SU-DHL-6 (cell line): ENCODE results near the gene EXOC3.

Source experiments
- H2AFZ ChIP-seq: fragments of 200-600 bp; sonication (generic); 2 replicates; pipeline ENCODE4 v1.6.1; 2014; ENCODE audit warnings: low read depth, mild to moderate bottlenecking, moderate library complexity, mixed read lengths, antibody characterized with exemption, low read length; ENCODE audit not compliant: severe bottlenecking
- H3F3A ChIP-seq: fragments of 200-600 bp; shearing (Covaris generic); 2 replicates; pipeline ENCODE4 v1.6.0; 2016; ENCODE audit warnings: antibody characterized with exemption, mild to moderate bottlenecking; ENCODE audit not compliant: insufficient read depth
- H3K27ac ChIP-seq: fragments of 200-600 bp; sonication (generic); 2 replicates; pipeline ENCODE4 v1.5.1; 2016; ENCODE audit warnings: low read depth, mild to moderate bottlenecking, low read length, moderate library complexity, mixed read lengths
- H3K27me3 ChIP-seq: fragments of 200-600 bp; sonication (generic), shearing (Covaris generic); 2 replicates; pipeline ENCODE4 v1.6.0; 2014; ENCODE audit warnings: mild to moderate bottlenecking, low read length
- H3K36me3 ChIP-seq: fragments of 200-600 bp; sonication (generic); 2 replicates; pipeline ENCODE4 v1.6.1; 2014; ENCODE audit warnings: mild to moderate bottlenecking, low read length, mixed read lengths
- H3K4me2 ChIP-seq: fragments of 300-600, 200-600 bp; shearing (Covaris generic), sonication (generic); 2 replicates; pipeline ENCODE4 v1.6.0; 2014; ENCODE audit warnings: low read length, low read depth, mild to moderate bottlenecking; ENCODE audit not compliant: poor library complexity, severe bottlenecking
- H3K4me3 ChIP-seq: fragments of 200-600 bp; sonication (generic); 2 replicates; pipeline ENCODE4 v1.5.1; 2014; ENCODE audit warnings: antibody characterized with exemption, low read length, mild to moderate bottlenecking, mixed read lengths; ENCODE audit not compliant: insufficient read depth, poor library complexity, severe bottlenecking
- H3K79me2 ChIP-seq: fragments of 200-600 bp; sonication (generic); 2 replicates; pipeline ENCODE4 v1.6.1; 2014; ENCODE audit warnings: mild to moderate bottlenecking, low read length, moderate library complexity; ENCODE audit not compliant: insufficient read depth
- H3K9ac ChIP-seq: fragments of 200-600 bp; sonication (generic); 2 replicates; pipeline ENCODE4 v1.7.0; 2014; ENCODE audit warnings: mild to moderate bottlenecking, low read length
- H3K9me2 ChIP-seq: fragments of 200-600 bp; sonication (generic); replicated peaks from 2 replicates; pipeline ENCODE4 v1.6.1; 2014; ENCODE audit warnings: low read length; ENCODE audit not compliant: insufficient read depth
- H3K9me3 ChIP-seq: fragments of 200-600 bp; sonication (generic); 2 replicates; pipeline ENCODE4 v1.6.1; 2014; ENCODE audit warnings: low read length, mixed read lengths; ENCODE audit not compliant: insufficient read depth
- H4K20me1 ChIP-seq: fragments of 200-600 bp; sonication (generic); 2 replicates; pipeline ENCODE4 v1.6.1; 2014; ENCODE audit warnings: low read depth, mild to moderate bottlenecking, antibody characterized with exemption, low read length, moderate library complexity, mixed read lengths
- EZH2phosphoT487 ChIP-seq: fragments of 200-600 bp; sonication (generic), shearing (Covaris generic); conservative IDR thresholded peaks from 2 replicates; pipeline ENCODE4 v1.6.1; 2018; ENCODE audit warnings: mild to moderate bottlenecking, antibody characterized with exemption, low read length, moderate library complexity, mixed read lengths
- TF ChIP-seq, protein P1 (sequence below): fragments of 200-600 bp; sonication (generic); IDR thresholded peaks from one replicate; pipeline ENCODE4 v1.5.1; 2017; ENCODE audit warnings: antibody characterized with exemption, mild to moderate bottlenecking, low read length, moderate library complexity; ENCODE audit not compliant: insufficient read depth, poor library complexity, severe bottlenecking

Gene EXOC3

DNA sequence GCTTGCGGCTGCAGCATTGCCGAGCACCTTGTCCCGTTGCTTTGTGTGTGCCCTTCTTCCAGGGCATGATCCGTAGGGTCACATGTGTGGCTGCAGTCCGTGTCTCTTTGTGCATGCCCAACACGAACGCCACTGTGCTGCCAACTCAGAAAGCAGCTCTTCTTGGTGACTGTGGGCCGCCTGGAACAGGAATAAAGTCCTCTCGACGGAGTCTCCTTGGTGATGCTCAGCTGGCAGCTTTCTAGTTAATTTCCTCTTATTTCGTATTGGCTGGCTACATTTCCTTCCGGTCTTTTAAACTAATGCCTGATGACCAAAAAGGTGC is 5.8 kb downstream of the EXOC3 start:
- Histone ChIP-seq H3K27ac (no peak overlapping the region), H3K9ac (no peak overlapping the region), H3K79me2 (peaks cover 16% of the 10 kb centered on the region), H3K4me2 (no peak overlapping the region), H3F3A (no peaks in the 10 kb centered on the region), H2AFZ (no peak overlapping the region), H4K20me1 (no peaks in the 10 kb centered on the region), H3K9me3 (peaks cover 4% of the 10 kb centered on the region; the same call in 1 of the 2 replicates), H3K27me3 (no peaks in the 10 kb centered on the region), H3K9me2 (no peaks in the 10 kb centered on the region), H3K36me3 (peaks cover 25% of the 10 kb centered on the region), H3K4me3 (no peak overlapping the region)
- TF ChIP-seq, protein P1, sequence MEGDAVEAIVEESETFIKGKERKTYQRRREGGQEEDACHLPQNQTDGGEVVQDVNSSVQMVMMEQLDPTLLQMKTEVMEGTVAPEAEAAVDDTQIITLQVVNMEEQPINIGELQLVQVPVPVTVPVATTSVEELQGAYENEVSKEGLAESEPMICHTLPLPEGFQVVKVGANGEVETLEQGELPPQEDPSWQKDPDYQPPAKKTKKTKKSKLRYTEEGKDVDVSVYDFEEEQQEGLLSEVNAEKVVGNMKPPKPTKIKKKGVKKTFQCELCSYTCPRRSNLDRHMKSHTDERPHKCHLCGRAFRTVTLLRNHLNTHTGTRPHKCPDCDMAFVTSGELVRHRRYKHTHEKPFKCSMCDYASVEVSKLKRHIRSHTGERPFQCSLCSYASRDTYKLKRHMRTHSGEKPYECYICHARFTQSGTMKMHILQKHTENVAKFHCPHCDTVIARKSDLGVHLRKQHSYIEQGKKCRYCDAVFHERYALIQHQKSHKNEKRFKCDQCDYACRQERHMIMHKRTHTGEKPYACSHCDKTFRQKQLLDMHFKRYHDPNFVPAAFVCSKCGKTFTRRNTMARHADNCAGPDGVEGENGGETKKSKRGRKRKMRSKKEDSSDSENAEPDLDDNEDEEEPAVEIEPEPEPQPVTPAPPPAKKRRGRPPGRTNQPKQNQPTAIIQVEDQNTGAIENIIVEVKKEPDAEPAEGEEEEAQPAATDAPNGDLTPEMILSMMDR: no peak
- TF ChIP-seq EZH2phosphoT487: no peak

DNA sequence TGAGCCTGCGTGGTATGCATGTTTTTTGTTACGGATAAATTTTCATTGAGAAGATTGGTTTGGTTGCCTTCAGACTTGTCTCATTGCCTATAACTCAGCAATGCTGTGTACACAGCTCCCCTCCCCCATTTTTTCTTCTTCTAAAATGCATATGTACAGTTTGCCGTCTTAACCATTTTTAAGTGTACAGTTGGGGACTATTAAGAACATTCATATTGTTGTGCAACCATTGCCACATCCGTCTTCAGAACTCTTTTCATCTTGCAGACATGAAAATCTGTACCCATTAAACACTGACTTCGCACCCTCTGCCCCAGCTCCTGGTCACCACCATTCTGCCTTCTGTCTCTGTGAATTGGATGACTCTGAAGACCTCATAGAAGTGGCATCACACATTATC is 6.2 kb downstream of the EXOC3 start:
- Histone ChIP-seq H2AFZ (no peak overlapping the region), H3K27me3 (no peaks in the 10 kb centered on the region), H3K27ac (no peak overlapping the region), H3K4me2 (no peak overlapping the region), H3K4me3 (no peak overlapping the region), H3F3A (no peaks in the 10 kb centered on the region), H3K9ac (no peak overlapping the region), H3K9me3 (peaks cover 4% of the 10 kb centered on the region; the same call in 1 of the 2 replicates), H3K36me3 (peaks cover 25% of the 10 kb centered on the region), H3K79me2 (peaks cover 13% of the 10 kb centered on the region; the same call in 1 of the 2 replicates), H4K20me1 (no peaks in the 10 kb centered on the region), H3K9me2 (no peaks in the 10 kb centered on the region)
- TF ChIP-seq, protein P1: no peak
- TF ChIP-seq EZH2phosphoT487: no peak

DNA sequence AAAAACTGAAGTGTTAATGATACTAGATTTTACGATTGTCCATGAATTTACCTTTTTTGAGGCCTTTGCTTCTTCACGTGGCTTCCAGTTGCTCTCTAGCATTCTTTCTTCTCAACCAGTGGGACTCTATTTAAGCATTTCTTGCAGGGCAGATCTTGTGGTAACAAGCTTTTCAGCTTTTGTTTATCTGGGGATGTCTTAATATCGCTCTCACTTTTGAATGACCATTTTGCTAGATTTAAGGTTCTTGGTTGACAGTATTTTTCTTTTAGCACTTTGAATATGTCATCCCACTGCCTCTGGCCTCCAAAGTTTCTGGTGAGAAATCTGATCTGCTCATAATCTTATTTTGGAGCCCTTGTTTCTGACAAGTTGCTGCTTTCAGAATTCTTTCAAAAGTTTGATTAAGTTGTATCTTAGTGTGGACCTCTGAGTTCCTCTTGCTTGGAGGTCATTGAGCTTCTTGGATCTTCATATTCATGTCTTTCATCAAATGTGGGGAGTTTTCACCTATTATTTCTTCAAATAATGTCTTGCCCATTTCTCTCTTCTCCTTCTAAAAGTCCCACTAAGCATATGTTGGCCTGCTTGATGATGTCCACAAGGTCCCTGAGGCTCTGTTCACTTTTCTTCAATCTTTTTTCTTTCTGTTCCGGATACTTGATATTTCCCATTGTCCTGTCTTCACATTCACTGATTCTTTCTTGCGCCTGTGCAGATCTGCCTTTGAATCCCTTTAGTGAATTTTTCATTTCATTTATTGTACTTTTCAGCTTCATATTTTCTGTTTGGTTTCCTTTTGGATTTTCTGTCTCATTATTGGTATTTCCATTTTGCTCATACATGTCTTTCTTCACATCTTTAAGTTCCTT is 8.8 kb downstream of the EXOC3 start:
- H3F3A ChIP-seq: no peaks in the 10 kb centered on the region
- H3K79me2 ChIP-seq: peaks cover 27% of the 10 kb centered on the region
- peaks cover 25% of the 10 kb centered on the region for H3K36me3 ChIP-seq
- no peaks in the 10 kb centered on the region for H3K27me3 ChIP-seq
- H3K9ac ChIP-seq: no peak overlapping the region
- H2AFZ ChIP-seq: no peak overlapping the region
- H3K9me3 ChIP-seq: peaks cover 4% of the 10 kb centered on the region; the same call in 1 of the 2 replicates
- TF ChIP-seq, protein P1: no peak
- TF ChIP-seq EZH2phosphoT487: no peak
- H3K4me2 ChIP-seq: no peak overlapping the region
- H3K9me2 ChIP-seq: no peaks in the 10 kb centered on the region
- no peak overlapping the region for H3K27ac ChIP-seq
- H4K20me1 ChIP-seq: no peaks in the 10 kb centered on the region
- H3K4me3 ChIP-seq: no peak overlapping the region
